GM12878 (cell line): ENCODE results near the gene HCFC1. TPM values are rescaled to one million over a fixed set of nuclear protein-coding genes. Genes with fewer than 3 reads are reported as not detected.

Experiments used
- ATAC-seq: fragments of 200-7000 bp; cut with Tn5 transposase; 3 replicates; pipeline ENCODE4 v1.9.1; 2020; ENCODE audit warnings: mild to moderate bottlenecking, moderate library complexity
- BruUV-seq: library from RNA; stranded (reverse); fragments of 400-500 nt; replicated peaks from 2 replicates; lab custom pipeline; 2021; lab: Mats Ljungman, UMichigan
- CTCF ChIA-PET: fragments of 300-600 bp; sonication (Branson Sonifier 250); formaldehyde crosslinking; extraction: SDS; loops from one replicate; lab custom pipeline; 2021; ENCODE audit warnings: inconsistent platforms; lab: Yijun Ruan, JAX
- POLR2A ChIA-PET: fragments of 350-600 bp; formaldehyde crosslinking; extraction: SDS; loops from one replicate; lab custom pipeline; 2021; ENCODE audit warnings: inconsistent platforms; lab: Charles Lee
- RAD21 ChIA-PET: fragments of 300-600 bp; sonication (Branson Sonifier 250); formaldehyde crosslinking; loops from one replicate; lab custom pipeline; 2023; ENCODE audit warnings: antibody characterized with exemption; ENCODE audit not compliant: unreplicated experiment; lab: Charles Lee
- SMC1A ChIA-PET: fragments of 300-600 bp; sonication (Branson Sonifier 250); formaldehyde crosslinking; loops from one replicate; lab custom pipeline; 2023; ENCODE audit not compliant: unreplicated experiment, uncharacterized antibody; lab: Charles Lee
- DNase-seq: peaks from one replicate; pipeline ENCODE4 v3.0.0-alpha.2; 2011; ENCODE audit warnings: low read depth, low spot score
- FAIRE-seq: peaks from 3 replicates; lab custom pipeline; 2011; peaks lifted over from hg19 to GRCh38; lab: Jason Lieb, UNC
- H2AFZ ChIP-seq: 2 replicates; pipeline ENCODE4 v1.6.0; 2011; ENCODE audit warnings: low read depth, low read length, control low read depth; ENCODE audit not compliant: control insufficient read depth
- H3K27ac ChIP-seq: 2 replicates; pipeline ENCODE4 v1.5.1; 2011; ENCODE audit warnings: control low read depth; ENCODE audit not compliant: control insufficient read depth, insufficient read depth
- H3K27me3 ChIP-seq, 2 experiments: replicated peaks in 1 of 2; 2 replicates each; pipeline versions ENCODE4 v1.6.0 to v1.6.1; 2011; ENCODE audit warnings: low read length in 1 of 2; ENCODE audit not compliant: control insufficient read depth in 2 of 2, insufficient read depth in 2 of 2
- H3K36me3 ChIP-seq, 2 experiments: 2 replicates each; pipeline ENCODE4 v1.5.1; 2011; ENCODE audit warnings: low read length in 1 of 2; ENCODE audit not compliant: control insufficient read depth in 2 of 2, insufficient read depth in 2 of 2
- H3K4me1 ChIP-seq: 2 replicates; pipeline ENCODE4 v1.6.1; 2011; ENCODE audit warnings: mild to moderate bottlenecking, low read length, moderate library complexity, mixed read lengths; ENCODE audit not compliant: control insufficient read depth, insufficient read depth
- H3K4me2 ChIP-seq: 2 replicates; pipeline ENCODE4 v1.6.0; 2011; ENCODE audit warnings: control low read depth; ENCODE audit not compliant: control insufficient read depth, insufficient read depth
- H3K4me3 ChIP-seq: fragments of 200-600 bp; sonication (generic); 2 replicates; pipeline ENCODE4 v1.5.1; 2016
- H3K79me2 ChIP-seq: 2 replicates; pipeline ENCODE4 v1.6.0; 2011; ENCODE audit warnings: low read length; ENCODE audit not compliant: control insufficient read depth, insufficient read depth
- H3K9ac ChIP-seq: 2 replicates; pipeline ENCODE4 v1.8.0; 2011; ENCODE audit warnings: low read length, control low read depth, mixed read lengths; ENCODE audit not compliant: control insufficient read depth, insufficient read depth
- H3K9me3 ChIP-seq: replicated peaks from 3 replicates; pipeline ENCODE4 v1.5.1; 2011; ENCODE audit warnings: mild to moderate bottlenecking, low read length; ENCODE audit not compliant: control insufficient read depth, insufficient read depth
- H4K20me1 ChIP-seq: 2 replicates; pipeline ENCODE4 v1.6.0; 2011; ENCODE audit not compliant: control insufficient read depth, insufficient read depth
- CBX5 ChIP-seq: sonication (generic); IDR thresholded peaks from 2 replicates; pipeline ENCODE4 v1.6.1; 2016; ENCODE audit warnings: low read depth, moderate library complexity, mild to moderate bottlenecking, inconsistent platforms
- DPF2 ChIP-seq: fragments of 450-650 bp; IDR thresholded peaks from 2 replicates; pipeline ENCODE4 v1.6.1; 2017; ENCODE audit warnings: mild to moderate bottlenecking
- ESRRA ChIP-seq: IDR thresholded peaks from 2 replicates; pipeline ENCODE4 v1.6.1; 2012; ENCODE audit warnings: mild to moderate bottlenecking, low read length, improper control_type of control experiment
- KAT2A ChIP-seq: conservative IDR thresholded peaks from 2 replicates; pipeline ENCODE4 v1.6.1; 2011; ENCODE audit warnings: low read depth, low read length; ENCODE audit not compliant: control insufficient read depth
- LARP7 ChIP-seq: fragments of 450-650 bp; IDR thresholded peaks from 2 replicates; pipeline ENCODE4 v1.6.1; 2017; ENCODE audit warnings: mild to moderate bottlenecking
- MEF2A ChIP-seq: IDR thresholded peaks from 2 replicates; pipeline ENCODE4 v1.6.1; 2011; ENCODE audit warnings: low read depth, mild to moderate bottlenecking, low read length, moderate library complexity; ENCODE audit not compliant: insufficient read depth
- NFYA ChIP-seq: IDR thresholded peaks from 2 replicates; pipeline ENCODE4 v1.6.1; 2011; ENCODE audit warnings: low read depth, mild to moderate bottlenecking, low read length, improper control_type of control experiment, borderline replicate concordance
- NKRF ChIP-seq: fragments of 450-650 bp; conservative IDR thresholded peaks from 2 replicates; pipeline ENCODE4 v1.6.1; 2017; ENCODE audit warnings: mild to moderate bottlenecking, moderate library complexity
- POLR2AphosphoS5 ChIP-seq: IDR thresholded peaks from 2 replicates; pipeline ENCODE4 v1.6.1; 2011; ENCODE audit warnings: mild to moderate bottlenecking, low read length, inconsistent platforms
- RCOR1 ChIP-seq: conservative IDR thresholded peaks from 2 replicates; pipeline ENCODE4 v1.6.1; 2012; ENCODE audit warnings: low read depth, low read length, improper control_type of control experiment
- REST ChIP-seq: IDR thresholded peaks from 2 replicates; pipeline ENCODE4 v1.6.1; 2012; ENCODE audit warnings: mild to moderate bottlenecking, low read depth, low read length
- SMC3 ChIP-seq: IDR thresholded peaks from 2 replicates; pipeline ENCODE4 v1.6.1; 2011; ENCODE audit warnings: low read length, improper control_type of control experiment, borderline replicate concordance
- TBL1XR1 ChIP-seq: IDR thresholded peaks from 2 replicates; pipeline ENCODE4 v1.6.1; 2012; ENCODE audit warnings: low read depth, low read length, improper control_type of control experiment
- ZBTB40 ChIP-seq: fragments of 450-650 bp; IDR thresholded peaks from 2 replicates; pipeline ENCODE4 v1.6.1; 2016; ENCODE audit warnings: mild to moderate bottlenecking, moderate library complexity, borderline replicate concordance
- WGBS: methylation state at CpG from one replicate; pipeline ENCODE4 v1.1.6; 2016; ENCODE audit warnings: low lambda C conversion rate; ENCODE audit not compliant: insufficient replicate concordance, insufficient coverage; ENCODE audit errors: missing lambda C conversion rate; 5-methylcytosine and 5-hydroxymethylcytosine counted together
- in situ Hi-C: fragments of 300-500 bp; cut with MboI; formaldehyde crosslinking; loops from 9 replicates; pipeline ENCODE4 v1.14.3; 2018; ENCODE audit warnings: mixed read lengths
- intact Hi-C: fragments of 100-400 bp; cut with micrococcal nuclease; formaldehyde crosslinking; loops from one replicate; pipeline ENCODE4 v1.14.2; 2022; ENCODE audit not compliant: unreplicated experiment
- polyA plus RNA-seq, 11 experiments: library from polyadenylated mRNA; depleted of rRNA in 4 of 11; unstranded in 6 of 11; stranded (reverse) in 5 of 11; fragments of >200 nt; fragmentation: Nextera tagmentation in 4 of 11; fragmentation: Illumina TruSeq in 1 of 11; extraction: Ambion mirVana in 4 of 11; extraction: Trizol in 1 of 11; gene quantifications; 1 replicate in 1 of 11; 2 replicates in 10 of 11; pipeline versions ENCODE4 v1.2.1 to v1.2.3, GENCODE V29; 2011 to 2016; ENCODE audit warnings: inconsistent platforms in 2 of 11, missing spikeins in 2 of 11, low read depth in 1 of 11
- total RNA-seq, 4 experiments: library from RNA; depleted of rRNA in 3 of 4; stranded (reverse); fragments of >200 nt in 3 of 4; fragmentation: Illumina TruSeq in 1 of 4; extraction: Trizol in 1 of 4; gene quantifications; 2 replicates each; pipeline versions ENCODE4 v1.2.1 to v1.2.3, GENCODE V29; 2013 to 2021

The HCFC1 gene
- total and polyA plus RNA-seq, 10 of the 15 experiments (the other 5 are each of a cell fraction or from before 2014, with no cell fraction given), result 3.9 to 92.7 (median 23.5) TPM

- H3K27ac ChIP-seq, result 0 out of 2 replicates have a peak within 1 kb of the TSS, but pooled peaks have one; percentile 48
- H3K36me3 ChIP-seq, result peaks cover 0 to 1% of the 10 kb centered on the region in 2 experiments; a peak in 3 of 4 replicates
- H3K27me3 ChIP-seq, result no peaks in the 10 kb centered on the region
- FAIRE-seq, result no peak
- POLR2A ChIA-PET, result interaction anchor here (0.9 to 1.6 kb wide), 3 partner anchors 8 to 12 kb away, joined by 3 to 6 read pairs (median 3); no protein-coding TSS in a partner anchor
- H3K4me3 ChIP-seq, result peak within 1 kb of the TSS; percentile 90
- H3K4me1 ChIP-seq, result no peaks in the 10 kb centered on the region
- no peaks in the 10 kb centered on the region for H3K9me3 ChIP-seq
- in situ Hi-C loops, result loop anchor here (5.0 kb wide), 1 partner anchor 437 kb away; the partner anchor contains the start of gene FLNA
- SMC1A ChIA-PET, result interaction anchor here (1.5 to 1.9 kb wide), 2 partner anchors 10 to 12 kb away, joined by 4 to 6 read pairs; no protein-coding TSS in a partner anchor
- H3K4me2 ChIP-seq, result peak within 1 kb of the TSS; percentile 77
- H3K9ac ChIP-seq, result peak within 1 kb of the TSS; percentile 71
- H4K20me1 ChIP-seq, result no peaks in the 10 kb centered on the region
- H3K79me2 ChIP-seq, result peaks cover 11% of the 10 kb centered on the region
- ATAC-seq, result peak; percentile 97
- intact Hi-C loops, result no loop called here
- peak within 1 kb of the TSS; percentile 34 for H2AFZ ChIP-seq
- RAD21 ChIA-PET, result interaction anchor here (1.0 to 1.6 kb wide), 4 partner anchors 8 to 46 kb away, joined by 3 to 8 read pairs (median 3); no protein-coding TSS in a partner anchor
- BruUV-seq, result no TSS peak
- no peak for DNase-seq
- 0% methylated on average over 36 of the region's 87 CpGs for WGBS
- CTCF ChIA-PET, result interaction anchor here (0.5 to 4.4 kb wide), 4 partner anchors 10 to 24 kb away, joined by 3 to 28 read pairs (median 8); partner anchors contain the start of gene ARHGAP4
- peak; percentile 46 for TF ChIP-seq LARP7
- no peak for TF ChIP-seq CBX5
- TF ChIP-seq ZBTB40, result no peak
- no peak for TF ChIP-seq RCOR1
- no peak for TF ChIP-seq SMC3
- TF ChIP-seq KAT2A, result no peak
- TF ChIP-seq TBL1XR1, result no peak
- TF ChIP-seq NKRF, result peak; percentile 84; the same call in 1 of the 2 replicates
- TF ChIP-seq REST, result no peak
- TF ChIP-seq NFYA, result no peak
- TF ChIP-seq MEF2A, result no peak
- no peak for TF ChIP-seq ESRRA
- TF ChIP-seq DPF2, result 0 out of 2 replicates have a peak, but pooled peaks have one; percentile 14
- TF ChIP-seq POLR2AphosphoS5, result no peak
These were observed 36.8 kb downstream of the HCFC1 start, which contains the start of gene NAA10 for GRCh38 chrX:153934762-153935325. NAA10 (minus strand) TSS chrX:153935037; CDS start chrX:153934904, 133 bp downstream.
